Raji (cell line): Measurements from ENCODE around the gene KSR1.

Experiments used
- POLR2A ChIP-seq: IDR thresholded peaks from 2 replicates; pipeline ENCODE4 v1.6.1; 2011; ENCODE audit warnings: low read depth, low read length, control low read depth; ENCODE audit not compliant: insufficient read depth

The KSR1 gene

DNA sequence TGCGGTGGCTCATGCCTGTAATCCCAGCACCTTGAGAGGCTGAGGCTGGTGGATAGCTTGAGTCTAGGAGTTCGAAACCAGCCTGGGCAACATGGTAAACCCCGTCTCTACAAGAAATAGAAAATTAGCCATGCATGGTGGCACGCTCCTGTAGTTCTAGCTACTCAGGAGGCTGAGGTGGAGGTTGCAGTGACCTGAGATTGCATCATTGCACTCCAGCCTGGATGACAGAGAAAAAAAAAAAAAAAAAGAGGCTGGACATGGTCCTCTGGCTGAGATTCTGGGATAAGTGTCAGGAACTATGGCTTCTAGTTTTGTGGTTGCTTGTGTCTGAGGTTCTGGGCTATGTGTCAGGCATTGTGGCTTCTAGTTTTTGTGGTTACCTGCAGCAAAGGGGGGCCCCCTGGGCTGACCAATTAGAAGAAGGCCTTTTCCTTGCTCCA is 7.0 kb downstream of the KSR1 start:
- TF ChIP-seq POLR2A = no peak

DNA sequence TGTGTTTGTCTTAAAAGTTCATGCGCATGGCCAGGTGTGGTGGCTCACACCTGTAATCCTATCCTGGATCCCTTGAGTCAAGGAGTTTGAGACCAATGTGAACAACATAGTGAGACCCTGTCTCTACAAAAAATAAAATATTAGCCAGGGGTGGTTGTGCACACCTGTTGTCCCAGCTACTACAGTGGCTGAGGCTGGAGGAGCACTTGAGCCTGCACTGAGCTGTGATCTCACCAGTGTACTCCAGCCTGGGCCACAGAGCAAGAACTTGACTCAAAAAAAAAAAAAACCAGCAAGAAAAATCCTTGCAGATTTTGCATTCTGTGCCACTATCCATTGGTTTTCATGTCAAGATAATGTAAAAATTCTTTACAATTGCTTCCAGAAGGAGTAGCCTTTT is 8.2 kb downstream of the KSR1 start:
- TF ChIP-seq POLR2A = no peak

DNA sequence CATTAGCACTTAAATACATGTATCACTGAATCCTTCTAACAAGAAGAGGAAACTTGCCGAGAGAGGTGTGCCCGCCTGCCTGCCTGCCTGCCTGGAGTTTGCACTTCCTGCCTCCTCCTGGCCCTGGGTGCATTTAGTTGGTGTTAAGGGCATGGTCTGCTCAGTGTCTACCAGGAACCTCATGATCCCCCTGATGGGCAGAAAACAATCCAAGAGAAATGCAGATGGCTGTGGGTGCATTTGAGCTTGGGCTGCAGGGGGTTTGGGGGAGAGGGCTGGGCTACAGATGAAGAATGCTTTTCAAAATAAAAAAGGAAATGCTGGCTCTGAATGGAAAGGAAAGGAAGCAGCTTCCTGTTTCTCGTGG is 10.1 kb downstream of the KSR1 start:
- TF ChIP-seq POLR2A = no peak

DNA sequence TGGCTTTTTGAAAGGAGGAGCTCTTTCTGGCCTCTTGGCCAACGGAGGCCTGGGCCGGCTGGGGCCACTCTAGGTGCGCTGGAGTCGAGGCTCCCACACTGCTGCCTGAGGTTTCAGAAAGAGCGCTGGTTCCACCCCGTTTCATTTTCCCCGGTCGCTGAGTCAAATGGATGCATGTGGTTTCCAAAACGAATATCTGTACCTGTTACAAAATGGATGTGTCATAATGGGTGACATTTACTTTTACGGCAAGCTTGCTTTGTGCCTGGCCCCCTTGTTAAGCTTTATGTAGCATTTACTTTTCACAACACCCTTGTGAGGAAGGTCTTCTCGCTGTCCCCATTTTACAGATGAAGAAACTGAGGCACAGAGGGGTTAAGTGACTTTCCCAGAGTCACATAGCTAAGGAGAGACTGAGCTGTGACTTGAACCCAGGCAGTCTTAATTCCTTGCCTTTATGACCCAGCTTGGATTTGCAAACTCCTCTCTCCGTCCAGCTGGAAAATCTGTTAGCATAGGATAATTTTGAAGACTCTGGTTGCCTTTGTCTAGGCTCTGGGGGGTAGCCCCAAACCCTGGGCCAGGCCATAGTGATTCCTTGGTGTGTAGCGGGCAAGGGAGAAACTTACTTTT is 10.6 kb downstream of the KSR1 start:
- TF ChIP-seq POLR2A = no peak

DNA sequence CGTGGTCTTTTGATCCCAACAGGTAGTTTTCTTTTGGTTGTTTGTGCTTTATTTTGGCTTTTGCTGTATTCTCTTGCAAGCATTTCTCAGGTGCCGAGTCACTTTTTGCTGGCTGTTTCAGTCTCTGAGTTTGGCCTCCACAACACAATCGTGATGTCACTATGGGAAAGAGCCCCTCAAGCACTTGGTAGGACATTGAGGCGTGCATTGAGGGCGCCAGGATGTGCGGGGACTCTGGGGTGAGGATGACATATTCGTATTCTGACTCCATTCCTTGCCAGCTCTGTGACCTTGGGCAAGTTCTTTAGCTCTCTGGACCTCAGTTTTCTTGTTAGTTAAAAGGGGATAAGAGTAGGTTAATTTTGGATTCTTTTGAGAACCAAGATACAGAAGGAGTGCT is 13.0 kb downstream of the KSR1 start:
- no peak for TF ChIP-seq POLR2A

DNA sequence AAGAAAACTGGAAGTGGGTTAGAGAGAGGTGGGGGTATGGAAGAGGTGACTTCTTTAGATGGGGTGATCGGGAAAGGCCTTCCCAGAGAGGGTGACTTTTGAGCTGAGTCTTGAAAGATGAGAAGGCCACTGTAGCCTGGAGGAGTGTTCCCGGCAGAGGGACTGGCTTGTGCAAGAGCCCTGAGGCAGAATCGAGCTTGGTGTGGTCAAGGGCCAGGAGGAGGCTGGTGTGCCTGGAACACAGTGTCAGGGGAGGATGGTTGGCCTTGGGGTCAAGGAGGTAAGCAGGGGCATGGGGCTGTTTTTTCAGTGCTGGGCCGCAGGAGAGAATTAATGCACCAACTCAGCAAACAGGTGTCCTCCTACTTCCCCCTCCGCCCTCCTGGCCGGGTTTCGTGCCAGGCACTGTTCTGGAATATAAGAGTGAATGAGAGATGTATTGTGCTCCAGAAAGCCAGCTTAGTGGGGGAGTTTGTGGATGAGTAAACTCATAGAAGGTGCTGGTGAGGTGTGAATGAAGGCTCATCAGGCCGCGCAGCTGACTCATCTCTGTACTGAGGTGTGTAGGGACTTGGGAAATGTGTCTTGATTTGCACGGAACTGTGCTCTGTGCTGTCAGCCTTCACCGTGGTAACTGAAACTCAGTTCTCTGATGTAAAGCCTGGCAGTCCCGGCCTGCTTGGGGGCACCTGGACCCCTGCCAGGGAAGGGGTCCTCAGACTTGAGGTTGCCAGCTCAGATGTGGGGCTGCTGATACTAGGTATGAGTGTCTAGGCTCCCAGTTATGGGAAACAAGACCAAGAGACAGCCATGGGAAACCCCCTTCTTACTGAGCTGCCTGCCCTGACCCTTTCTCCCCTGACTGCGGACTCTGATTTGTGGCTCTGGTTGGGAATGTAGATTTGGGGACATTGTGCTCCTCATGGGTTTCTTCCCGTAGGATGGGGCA is 15.3 kb downstream of the KSR1 start:
- TF ChIP-seq POLR2A = no peak

DNA sequence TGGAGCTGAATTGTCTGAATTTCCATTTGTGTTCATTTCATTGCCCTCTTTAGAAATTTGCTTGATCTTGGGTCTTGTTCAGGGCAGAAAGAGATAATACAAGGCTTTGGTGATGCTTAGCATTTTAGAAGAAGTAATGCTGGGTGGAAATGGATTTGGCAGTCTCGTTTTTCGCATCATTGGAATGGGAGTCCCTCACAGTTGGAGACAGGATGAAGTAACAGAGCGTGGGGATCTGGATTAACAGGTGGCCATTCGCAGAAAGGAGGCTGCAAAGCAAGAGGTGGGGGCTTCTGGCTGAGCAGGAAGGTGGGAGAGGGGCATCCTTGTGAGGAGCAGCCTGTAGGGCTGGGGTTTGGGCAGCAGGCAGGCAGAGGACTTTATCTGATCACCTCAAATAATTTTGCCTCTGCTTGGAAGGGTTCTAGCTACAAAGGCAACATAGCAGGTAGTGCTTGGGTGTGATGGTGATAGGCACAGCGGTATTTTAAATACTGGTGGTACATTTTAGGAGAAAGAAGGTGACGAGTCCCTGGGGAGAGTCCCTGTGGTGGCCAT is 17.0 kb downstream of the KSR1 start:
- no peak for TF ChIP-seq POLR2A

DNA sequence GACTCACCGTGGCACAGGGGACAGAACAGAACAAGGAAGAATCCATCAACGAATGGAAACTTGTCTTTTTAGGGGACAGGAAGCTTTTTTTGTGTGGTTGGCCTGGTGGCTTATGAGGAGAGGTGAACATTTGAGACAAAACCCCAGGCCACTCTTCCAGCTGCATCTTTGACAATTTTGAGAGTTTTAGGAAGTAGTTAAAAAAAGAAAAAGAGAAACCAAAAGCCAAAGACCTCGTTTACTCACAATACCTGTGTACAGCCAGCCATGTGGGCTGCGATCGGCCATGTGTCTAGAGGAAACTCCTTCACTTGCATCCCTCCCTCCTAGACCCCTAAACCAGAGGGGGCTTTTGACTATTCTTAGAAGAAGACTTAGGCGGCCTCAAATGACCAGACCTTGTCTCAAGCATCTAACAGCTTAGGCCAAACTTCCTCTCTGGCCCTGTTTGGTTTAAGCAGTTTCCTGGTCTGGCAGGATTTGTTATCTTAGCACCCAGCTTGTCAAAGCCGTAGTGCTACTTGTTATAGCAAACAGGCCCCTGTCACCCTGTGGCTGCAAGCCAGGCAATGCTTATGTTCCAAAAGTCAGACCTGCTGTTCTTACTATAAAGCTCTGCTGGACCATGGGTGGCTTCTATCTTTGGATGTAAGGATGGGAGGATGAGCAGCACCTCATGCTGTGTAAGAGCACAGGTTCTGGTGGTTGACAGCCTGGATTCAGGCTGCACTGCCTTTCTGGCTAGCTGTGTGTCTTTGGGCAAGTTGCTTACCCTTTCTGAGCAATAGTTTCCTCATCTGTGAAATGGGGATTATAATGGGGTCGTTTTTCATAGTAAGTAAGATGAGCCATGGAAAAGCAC is 17.7 kb downstream of the KSR1 start:
- no peak for TF ChIP-seq POLR2A

DNA sequence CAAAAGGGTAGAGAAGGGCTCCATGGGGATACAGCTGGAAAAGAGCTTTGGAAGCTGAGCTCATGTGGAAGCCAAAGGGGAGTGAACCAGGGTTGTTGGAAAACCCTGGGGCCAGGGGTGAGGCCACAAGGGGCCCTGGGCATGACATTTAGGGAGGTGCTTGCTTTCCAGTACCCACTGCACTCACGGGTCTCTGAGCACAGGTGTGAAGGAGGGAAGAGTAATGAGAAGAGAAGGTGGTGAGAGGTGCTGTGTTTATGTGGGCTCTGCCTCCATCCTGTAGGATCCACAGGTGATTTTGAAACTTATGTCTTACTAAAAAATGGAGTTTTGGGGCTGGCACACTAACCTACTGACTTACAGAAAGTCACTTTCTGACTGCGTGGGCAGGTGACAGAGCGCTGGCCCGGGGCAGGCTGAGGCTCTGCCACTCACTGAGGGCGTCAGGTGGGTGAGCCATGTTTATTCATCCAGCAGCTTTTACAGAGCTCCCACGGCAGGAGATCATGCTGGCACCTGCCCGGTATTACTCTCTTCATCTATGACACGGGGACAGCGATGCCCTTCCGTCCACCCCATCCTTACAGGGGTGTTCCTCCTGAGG is 18.9 kb downstream of the KSR1 start:
- no peak for TF ChIP-seq POLR2A

DNA sequence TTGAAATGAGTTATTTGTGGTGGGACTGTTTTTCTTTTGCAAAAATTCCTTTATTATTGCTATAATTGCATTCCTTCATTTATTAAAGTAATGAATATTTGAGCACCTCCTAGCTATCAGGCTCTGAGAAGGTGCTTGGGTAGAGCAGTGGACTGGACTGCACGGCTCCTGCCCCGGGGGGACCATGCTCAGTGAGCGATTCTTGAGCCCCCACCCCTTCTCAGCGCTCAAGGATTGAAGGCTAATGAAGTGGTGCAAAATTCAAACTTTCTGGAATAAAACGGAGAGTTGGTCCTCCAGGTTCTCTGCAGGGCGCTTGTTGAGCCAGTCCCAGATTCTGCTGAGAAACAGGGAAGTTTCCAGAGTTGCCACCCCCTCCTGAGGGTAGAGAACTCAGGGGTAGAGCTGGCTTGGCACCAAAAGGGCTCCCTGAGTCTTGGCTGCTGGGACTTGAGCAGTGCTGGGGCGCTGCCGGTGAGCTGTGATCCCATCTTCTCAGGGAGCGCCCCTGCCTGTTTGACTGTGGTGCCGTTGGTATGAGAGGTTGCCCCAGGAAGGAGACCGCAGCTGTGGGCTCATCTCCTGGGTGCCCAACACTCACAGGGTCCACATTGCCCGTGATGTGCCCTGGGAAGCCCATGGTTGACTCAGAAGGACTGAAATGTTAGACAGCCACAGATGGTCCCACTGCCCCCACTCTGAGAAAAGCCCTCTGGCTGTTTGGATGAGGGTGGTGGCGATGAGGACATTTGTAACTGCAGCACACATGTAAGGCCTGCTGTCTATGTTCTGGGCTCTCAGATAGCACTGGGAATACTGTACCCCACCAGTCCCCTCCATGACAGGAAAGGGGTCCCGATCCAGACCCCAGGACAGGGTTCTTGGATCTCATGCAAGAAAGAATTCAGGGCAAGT is 20.0 kb downstream of the KSR1 start:
- TF ChIP-seq POLR2A = no peak

DNA sequence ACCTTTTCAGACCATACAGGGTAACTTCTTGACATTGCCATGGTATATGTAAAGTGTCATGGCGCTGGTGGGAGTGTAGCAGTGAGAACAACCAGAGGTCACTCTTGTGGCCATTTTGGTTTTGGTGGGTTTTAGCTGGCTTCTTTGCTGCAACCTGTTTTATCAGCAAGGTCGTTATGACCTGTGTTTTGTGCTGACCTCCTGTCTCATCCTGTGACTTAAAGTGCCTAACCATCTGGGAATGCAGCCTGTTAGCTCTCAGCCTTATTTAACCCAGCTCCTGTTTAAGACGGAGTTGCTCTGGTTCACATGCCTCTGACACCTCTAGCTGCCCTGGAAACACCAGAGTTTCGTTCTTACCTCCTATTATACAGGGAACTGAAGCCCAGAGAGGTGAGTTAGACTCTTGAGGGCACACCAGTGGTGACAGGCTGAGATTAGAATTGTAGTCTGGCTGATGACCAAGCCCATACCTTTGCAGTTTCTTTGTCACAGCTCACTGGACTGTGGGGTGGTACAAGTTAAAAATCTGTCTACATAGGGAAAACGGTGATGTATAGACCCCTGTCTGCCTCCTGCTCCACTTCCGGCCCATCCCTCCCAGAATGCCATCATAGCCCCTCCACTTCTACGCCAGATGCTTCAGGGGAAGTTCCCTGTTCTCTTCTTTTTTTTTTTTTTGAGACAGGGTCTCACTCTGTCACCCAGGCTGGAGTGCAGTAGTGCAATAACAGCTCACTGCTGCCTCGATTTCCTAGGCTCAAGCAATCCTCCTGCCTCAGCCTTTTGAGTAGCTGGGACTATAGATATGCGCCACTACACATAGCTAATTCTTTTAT is 21.0 kb downstream of the KSR1 start:
- TF ChIP-seq POLR2A = no peak

DNA sequence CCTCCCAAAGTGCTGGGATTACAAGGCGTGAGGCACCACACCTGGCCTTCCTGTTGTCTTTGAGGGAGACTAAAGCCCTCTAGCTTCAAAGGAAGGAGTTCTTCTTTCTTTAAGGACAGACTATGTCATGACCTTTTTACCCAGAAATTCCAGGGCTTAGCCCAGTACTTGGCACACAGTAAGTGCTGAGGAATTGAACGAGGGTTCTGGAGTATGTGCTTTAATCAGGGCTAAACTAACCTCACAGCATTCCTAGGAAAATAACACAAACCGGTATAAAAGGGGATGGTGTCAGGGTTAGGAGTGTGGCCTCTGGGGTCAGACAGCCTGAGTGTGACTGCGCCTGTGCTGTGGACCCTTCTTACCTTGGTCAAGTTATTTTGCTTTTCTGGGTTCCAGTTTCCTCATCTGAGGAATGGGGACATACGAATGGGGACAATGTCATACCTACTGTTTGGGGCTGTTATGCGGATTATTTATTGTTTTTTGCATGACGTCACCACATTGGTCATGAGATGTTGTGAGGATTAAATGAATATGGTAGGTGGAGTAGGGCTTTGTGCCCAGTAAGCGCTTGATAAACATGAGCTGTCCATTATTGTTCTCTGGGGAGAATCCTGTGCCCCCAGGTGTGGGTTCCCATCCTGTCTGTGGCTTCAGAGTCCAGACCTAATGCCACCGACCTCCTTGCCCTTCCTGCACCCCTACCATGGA is 21.9 kb downstream of the KSR1 start:
- no peak for TF ChIP-seq POLR2A
